GM18909 (cell line): Measurements from ENCODE around the gene ABCA8.

Experiments used
- ATAC-seq: cut with Tn5 transposase; IDR thresholded peaks from one replicate; pipeline ENCODE4 v1.9.1; 2021; ENCODE audit warnings: mild to moderate bottlenecking; ENCODE audit not compliant: unreplicated experiment, poor library complexity

Gene ABCA8

DNA sequence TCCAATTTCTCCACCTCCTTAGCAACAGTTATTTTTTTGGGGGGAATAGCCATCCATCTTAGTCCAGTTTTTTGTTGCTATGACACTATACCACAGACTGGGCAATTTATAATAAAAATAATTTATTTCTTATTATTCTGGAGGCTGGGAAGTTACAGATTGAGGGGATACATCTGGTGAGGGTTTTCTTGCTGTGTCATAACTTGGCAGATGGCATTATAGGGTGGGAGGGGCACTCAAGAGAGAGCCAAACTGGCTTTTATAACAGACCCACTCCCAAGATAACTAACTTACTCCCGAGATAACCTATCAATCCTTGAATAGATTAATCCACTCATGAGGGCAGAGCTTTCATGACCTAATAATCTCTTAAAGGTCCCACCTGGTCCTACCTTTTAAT is 84.2 kb downstream of the ABCA8 start:
- no peak for ATAC-seq

DNA sequence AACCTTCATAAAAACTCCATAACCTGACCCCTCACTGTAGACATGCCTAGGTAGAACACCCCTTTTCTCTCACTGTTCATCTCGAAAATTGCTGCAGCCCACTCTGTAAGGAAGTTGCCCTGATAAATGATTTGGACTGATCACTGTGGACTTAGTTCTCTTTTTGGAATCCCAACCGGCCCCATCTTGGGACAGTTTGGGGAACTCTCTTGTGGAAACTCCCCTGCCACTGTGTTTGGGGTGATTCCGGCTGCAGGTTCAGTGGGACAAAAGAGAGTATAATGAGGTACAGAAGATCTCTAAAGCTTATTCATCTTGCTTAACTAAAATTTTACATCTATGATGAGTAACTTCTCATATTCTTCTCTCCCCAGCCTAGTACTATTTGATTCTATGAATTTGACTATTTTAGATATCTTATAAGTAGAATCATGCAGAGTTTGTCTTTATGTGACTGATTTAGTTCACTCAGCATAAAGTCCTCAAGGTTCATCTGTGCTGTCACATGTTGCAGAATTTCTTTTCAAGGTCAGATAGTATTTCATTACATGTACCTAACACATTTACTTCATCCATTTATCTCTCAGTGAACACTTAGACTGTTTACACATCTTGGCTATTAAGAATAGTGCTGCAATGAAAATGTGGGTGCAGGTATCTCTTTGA is 84.9 kb downstream of the ABCA8 start:
- ATAC-seq: no peak

DNA sequence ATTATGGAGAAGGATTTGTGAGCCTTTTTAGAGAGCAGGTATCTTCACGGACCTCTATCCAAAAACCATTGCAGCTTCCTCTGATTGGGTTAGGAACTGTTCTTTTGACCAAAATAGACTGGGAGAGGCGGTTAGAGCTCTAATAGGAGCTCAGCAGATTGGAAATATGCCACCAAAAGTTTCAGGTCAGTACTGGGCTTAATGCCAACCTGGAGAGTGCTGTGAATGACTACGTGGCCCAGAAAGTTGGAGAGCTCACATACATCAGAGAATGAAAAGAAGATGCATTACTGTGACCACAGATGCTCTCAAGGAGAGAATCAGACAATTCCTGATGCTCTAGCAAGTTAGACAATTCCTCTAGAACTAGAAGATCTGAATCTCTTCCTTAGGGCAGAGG is 86.5 kb downstream of the ABCA8 start:
- ATAC-seq: no peak

DNA sequence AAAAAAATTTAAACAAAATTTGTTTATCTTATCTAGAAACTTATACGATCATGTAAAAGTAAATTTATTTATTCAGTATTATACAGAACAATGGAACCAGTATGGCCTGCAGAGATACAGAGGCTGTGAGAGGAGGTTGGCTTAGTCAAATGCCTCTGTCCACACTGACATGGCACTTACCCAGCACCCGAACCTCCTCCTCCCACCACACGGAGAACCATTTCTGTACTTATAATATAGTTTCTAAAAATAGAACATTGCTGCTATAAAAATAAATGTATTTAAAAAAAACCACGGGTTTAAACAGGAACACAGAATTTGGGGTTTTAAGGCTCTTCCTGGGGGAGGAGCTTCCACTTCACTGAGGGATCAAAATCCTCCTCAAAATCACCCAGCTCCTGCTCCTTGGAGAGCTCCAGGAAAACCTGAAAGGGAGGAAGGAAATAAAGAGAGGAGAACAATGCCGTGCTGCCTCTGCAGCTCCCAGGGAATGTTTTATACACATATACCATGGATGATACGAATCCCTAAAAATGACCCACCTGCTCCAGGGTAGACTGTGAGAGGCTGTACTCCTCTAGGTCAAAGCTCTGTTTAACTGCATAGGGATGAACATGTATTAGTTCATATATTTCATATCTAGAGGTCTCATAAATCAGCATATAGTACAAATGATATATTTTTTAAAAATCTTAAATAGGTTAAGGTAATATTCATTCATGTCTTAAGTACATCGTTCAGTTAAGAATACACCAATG is 87.3 kb downstream of the ABCA8 start:
- no peak for ATAC-seq

DNA sequence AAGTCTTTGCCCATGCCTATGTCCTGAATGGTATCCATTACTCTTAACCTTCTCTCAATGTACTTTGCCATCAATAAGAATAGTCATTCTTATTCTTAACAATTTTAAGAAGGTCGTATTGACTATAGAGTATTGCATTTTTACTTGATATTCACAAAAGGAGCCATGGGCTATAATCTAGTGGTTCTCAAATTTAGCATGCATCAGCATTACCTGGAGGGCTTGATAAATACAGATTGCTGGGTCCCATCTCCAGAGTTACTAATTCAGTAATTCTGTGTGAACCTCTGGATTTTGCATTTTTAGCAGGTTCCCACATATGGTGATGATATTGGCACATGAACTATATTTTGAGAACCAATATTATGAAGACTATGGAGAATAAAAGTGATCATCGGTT is 89.6 kb downstream of the ABCA8 start:
- no peak for ATAC-seq

DNA sequence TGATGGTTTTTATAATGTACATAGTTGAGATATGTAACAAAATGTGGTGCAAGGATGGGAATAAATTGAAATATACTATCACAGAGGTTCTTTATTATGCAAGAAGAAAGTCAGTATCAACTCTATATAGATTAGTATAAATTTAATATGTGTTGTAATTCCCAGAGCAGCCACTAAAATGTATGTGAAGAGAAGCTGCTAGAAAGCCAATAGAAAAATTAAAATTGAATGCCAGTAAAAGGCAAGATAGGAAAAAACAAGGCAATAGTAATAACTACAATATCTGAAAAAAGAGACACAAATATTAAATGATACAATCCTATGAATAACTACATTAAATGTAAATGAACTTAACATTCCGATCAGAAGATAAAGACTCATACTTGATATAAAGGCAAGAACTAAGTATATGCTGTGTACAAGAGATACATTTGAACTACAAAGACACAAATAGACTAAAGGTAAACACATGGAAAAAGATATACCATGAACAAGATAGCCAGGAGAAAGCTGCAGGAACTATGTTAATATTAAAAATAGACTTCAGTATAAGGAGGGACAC is 92.0 kb downstream of the ABCA8 start:
- no peak for ATAC-seq

DNA sequence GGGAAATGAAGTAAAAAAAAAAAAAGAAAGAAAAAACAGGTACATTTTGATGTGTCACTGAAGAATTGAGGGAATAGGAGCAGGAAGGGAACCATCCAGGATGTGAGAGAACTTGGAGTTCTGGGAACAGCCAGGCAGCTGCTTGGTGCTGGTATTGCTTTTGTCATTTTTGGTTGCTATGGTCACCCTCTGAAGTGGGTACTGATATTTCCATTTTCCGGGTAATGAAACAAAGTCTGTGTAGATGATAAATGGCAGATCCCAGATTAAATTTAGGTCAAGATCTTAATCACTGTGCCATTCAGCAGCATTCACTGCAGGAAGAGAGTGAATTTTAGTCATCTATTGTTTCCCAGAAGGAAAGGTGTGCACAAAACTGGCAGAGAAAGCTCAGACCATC is 93.6 kb downstream of the ABCA8 start:
- ATAC-seq: no peak

DNA sequence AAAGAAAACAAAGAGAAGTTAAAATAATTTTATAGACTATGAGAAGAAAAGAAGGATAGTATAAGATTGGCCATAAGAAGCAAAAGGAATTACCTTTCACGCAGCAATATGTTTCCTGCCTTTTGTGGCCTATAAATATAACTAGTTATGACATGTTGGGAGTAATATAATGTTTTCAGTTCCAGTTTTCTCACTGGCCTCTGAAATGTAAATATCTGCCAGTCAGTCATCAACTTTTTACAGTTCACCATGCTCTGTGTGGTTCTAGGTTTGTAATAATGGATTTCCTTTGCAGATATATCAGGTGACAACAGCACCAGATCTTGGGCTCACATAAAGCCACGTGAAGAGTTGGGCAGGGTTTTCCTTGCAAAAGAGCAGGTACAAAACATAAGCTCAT is 94.3 kb downstream of the ABCA8 start:
- ATAC-seq: no peak

DNA sequence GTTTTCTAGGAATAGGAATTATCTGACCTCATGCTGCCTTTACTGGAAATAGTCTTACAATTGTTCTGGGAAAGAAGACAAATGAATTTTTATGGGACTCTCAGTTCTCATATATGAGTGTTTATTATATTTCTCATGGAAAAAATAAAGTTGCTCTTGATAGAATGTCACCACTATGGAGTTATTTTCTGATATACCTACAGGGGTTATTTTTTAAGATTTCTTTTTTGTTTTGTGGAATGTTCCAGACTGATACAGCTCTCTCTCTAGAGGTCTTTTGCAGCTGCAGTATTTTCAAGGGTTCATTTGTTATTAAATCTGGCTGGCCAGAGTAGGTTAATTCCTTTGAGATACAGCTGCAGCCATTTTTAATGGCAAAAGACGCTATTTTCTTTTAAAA is 100.7 kb downstream of the ABCA8 start:
- ATAC-seq: no peak

DNA sequence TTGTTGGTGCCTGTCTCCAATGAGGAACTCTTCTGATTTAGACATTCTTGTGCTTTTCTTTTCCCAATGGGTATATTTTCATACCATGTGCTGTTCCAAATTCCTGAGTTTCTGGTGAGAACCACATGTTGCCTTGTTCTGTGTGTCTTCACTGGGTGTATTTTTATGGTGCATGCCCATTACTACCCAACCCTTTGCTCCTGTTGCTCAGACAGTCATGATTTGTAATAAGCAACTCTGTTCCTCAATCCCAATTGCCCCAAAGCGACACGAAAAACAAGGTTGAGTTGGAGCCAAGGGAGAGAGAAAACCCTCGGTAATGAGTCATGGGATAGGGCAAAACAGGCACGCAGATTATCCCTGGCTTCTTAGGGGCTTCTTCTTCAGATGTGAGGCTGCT is 101.8 kb downstream of the ABCA8 start:
- no peak for ATAC-seq

DNA sequence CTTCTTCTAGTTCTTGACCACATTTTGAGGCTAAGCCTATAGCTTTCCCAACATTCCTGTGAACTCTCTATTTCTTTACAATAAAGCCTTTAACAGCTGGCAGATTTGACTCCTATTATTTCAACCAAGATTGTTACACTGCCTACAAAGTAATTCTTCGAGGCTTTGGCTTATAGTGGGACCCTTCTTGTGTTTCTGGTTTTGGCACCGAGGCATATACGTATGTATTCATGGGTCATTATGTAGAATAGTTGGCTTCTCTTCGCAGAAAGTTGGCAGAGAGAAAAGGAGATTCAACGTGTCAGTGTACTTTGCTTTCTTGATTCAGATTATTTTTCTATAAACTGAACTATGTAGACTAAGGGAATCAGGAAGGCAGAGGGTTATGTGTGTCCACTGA is 102.2 kb downstream of the ABCA8 start:
- no peak for ATAC-seq

DNA sequence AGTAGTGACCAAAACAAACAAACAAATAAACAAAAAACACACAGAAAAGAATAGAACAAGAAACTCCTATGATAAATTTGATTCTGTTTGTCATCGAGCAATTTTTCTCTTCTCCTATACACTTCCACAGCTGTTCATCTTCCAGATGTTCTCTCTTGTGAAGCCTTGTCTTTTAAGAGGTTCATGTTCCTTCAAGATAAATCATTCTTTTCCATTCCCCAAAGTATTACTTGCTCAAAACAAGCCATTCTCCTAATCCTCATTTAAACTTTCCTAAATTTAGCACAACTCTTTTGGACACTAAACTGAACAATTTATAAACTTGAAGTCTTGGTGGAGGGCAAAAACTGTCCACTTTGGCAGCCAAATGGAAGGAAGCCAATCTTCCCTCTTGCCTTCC is 103.3 kb downstream of the ABCA8 start:
- no peak for ATAC-seq

DNA sequence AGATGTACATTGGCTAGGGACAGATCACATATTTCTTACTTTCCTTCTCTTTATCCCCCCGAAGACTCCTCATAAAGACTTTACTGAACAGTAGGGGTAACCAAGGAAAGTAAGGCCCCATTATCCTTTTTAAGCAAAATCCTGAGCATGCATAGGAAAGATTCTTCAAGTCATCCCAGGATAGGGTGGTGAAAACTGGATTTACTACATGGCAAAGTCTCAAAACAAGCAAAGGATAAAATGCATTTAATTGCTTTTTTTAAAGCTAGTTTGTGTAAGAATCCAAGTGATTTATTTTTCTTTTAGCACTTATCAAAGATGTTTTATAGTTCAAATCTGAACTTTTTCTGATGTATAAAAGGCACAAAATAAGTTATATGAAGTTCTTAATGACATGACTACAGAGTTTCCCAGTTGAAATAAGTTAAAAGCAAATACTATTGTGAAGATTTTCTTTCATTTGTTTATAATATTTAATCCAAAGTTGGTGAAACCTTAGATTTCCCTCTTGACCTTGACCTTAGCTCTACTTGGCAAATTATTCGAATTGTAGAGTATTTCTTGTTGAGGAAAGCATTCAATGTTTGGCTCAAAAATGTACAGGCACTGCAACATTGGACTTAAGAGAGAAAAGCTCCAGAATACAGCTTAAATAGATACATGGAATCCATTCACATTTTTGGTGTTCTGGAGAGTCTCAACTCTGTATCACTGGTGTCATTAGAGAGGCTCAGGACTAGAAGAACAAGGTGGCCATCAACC is 104.3 kb downstream of the ABCA8 start:
- ATAC-seq: no peak

DNA sequence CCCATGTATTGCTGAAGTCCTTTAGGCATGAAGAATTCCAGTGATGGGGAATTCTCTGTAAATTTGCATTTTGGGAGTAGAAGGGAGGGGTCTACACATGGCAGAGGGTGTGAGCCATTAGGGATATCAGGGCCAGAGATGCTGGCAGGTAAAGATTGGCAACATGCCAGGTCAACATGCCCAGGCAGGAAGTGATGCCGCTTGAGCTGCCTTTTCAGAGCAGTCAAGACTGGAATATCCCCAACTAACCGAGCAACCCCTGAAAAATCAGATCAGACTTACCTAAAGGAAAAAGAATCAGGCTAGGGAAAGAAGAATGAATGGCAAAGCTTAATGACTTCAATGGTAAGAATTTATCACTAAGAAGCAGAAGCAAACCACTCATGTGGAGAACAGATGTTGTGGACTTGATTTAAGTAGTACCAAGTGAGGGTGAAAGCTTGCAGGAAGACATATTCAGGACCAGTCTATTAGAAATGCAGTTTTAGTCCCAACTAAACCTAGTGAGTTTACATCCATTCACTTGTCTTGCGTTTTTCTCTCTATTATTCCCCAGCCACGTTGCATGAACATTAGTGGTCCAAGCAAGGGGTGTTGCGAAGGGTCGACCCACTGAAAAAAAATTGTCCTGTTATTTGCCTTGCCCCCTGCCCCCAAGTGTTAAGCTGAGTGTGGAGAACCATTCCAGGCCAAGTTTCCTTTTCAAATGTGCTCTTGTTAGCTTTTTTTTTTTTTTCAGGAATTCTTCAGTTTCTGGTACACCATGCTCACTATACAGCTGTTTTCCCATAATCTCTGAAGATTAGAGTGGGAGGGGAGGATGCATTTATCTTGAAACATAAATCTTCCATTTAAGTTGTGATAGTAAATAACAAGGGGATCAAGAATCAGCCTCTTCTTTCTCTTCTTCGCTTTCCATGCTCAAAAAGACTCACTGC is 105.2 kb downstream of the ABCA8 start:
- ATAC-seq: no peak

DNA sequence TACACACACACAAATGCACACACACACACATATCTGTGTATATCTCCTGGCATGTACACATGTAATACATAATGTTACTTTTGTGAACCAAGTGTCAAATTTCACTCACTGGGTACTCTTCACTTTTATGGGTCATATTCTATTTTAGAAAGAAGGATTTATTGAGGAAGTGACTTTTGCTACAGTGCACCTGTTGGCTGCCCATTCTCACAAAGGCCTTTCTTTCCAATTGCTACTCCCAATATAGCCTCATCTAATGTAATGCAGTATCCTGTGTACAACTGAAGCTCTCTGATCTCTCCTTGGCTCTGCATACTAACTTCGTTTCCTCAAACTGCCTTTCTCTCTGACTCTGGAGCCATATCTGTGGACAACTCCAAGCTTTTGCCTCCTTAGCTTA is 107.5 kb downstream of the ABCA8 start:
- ATAC-seq: no peak

DNA sequence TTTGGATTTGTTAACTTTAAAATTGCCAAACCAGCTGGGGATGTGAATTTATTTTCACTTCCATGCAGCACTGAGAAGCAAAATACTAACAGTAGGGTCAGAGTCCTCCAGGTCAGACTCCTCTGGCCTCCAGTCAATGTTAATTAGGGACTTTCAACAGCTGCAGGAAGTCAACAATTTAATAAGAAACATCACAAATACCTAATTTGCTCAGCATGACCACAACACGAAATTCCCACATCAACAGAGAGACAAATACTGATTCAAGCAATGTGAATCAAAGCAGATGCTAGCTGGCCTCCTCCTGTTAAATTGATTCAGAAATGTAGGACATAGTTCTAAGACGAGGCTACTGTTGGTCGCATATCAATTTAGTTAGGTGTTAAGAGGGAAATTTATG is 111.7 kb downstream of the ABCA8 start:
- ATAC-seq: no peak

DNA sequence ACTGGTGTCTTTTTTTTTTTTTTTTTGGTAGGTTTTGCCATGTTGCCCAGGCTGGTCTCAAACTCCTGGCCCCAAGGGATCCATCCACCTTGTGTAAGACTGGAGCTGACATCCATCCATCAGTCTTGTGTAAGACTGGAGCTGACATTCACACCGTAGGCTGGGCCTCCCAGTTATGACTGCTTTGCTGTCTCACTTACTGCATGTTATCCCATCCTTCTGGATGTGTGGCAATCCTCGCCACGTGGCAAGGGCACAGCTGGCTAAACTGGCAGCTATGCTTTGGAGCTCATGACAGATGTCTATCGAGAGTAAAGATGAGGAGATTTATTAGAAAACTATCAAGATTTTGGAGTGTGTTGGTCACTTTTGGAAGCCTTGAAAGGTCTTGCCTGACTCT is 115.1 kb downstream of the ABCA8 start:
- ATAC-seq: no peak

DNA sequence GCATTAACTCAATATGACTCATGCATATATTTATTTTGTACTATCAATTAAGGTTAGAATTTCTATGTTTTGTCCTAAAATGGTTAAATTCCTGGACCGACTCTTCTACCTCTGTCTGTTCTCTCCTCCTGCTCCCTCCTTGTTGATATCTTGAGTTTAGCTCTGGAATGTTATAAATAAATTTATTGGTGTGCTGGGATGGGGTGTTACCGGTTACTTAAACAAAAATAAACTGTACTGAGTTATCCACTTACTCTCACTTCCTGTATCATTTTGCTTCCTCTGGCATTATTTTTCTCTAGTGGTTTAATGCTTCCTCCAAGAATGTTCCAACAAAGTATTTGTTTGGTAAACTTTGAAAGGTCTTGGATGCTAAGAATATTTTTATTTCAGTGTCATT is 120.1 kb downstream of the ABCA8 start:
- ATAC-seq: no peak

DNA sequence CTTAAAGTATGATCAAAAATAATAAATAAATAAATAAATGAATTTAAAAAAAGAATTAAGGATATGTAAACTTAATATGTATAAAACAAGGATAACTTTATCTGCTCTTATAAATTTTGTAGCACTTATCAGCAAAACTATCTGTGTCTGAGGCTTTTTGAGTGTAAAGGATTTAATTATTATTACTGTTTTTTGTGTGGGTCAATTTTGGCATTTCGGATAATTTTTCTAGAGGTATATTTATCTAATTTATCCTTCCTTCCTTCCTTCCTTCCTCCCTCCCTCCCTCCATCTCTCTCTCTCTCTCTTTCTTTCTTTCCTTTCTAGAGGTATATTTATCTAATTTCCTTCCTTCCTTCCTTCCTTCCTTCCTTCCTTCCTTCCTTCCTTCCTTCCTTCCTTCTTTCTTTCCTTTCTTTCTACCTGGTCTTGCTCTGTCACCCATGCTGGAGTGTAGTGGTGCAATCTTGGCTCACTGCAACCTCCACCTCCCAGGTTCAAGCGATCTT is 120.8 kb downstream of the ABCA8 start:
- no peak for ATAC-seq
